CD14-positive monocyte (primary cell): Measurements from ENCODE around the gene NCOA7. TPM values are rescaled to one million over a fixed set of nuclear protein-coding genes. Genes with fewer than 3 reads are reported as not detected.

Experiments used
- DNase-seq, 3 donors: peaks; one replicate each; pipeline ENCODE4 v3.0.0-alpha.2; 2011 to 2022
- H2AFZ ChIP-seq: 2 replicates; pipeline ENCODE4 v1.6.0; 2012; ENCODE audit warnings: mild to moderate bottlenecking, low read depth, low read length, inconsistent platforms; ENCODE audit not compliant: insufficient read depth, poor library complexity, severe bottlenecking
- H3K27ac ChIP-seq, 2 donors: 1 replicate in 1 of 2; 2 replicates in 1 of 2; pipeline ENCODE4 v1.5.1; 2012 to 2013; ENCODE audit warnings: low read length in 2 of 2, control low read depth in 1 of 2, inconsistent platforms in 1 of 2, low read depth in 1 of 2, mild to moderate bottlenecking in 1 of 2
- H3K27me3 ChIP-seq, 2 donors: one replicate each; pipeline versions ENCODE4 v1.6.0 to v1.6.1; 2011 to 2013; ENCODE audit warnings: low read length in 2 of 2; ENCODE audit not compliant: control insufficient read depth in 2 of 2, insufficient read depth in 2 of 2
- H3K36me3 ChIP-seq, 2 donors: replicated peaks in 1 of 2; 1 replicate in 1 of 2; 2 replicates in 1 of 2; pipeline versions ENCODE4 v1.5.1 to v1.6.1; 2012 to 2013; ENCODE audit warnings: low read length in 2 of 2, control low read depth in 1 of 2, inconsistent platforms in 1 of 2, mild to moderate bottlenecking in 1 of 2; ENCODE audit not compliant: insufficient read depth in 2 of 2, control insufficient read depth in 1 of 2
- H3K4me1 ChIP-seq, 2 donors: 1 replicate in 1 of 2; 2 replicates in 1 of 2; pipeline versions ENCODE4 v1.5.1 to v1.6.1; 2012 to 2013; ENCODE audit warnings: low read length in 2 of 2, control low read depth in 1 of 2, inconsistent platforms in 1 of 2, mild to moderate bottlenecking in 1 of 2, moderate library complexity in 1 of 2; ENCODE audit not compliant: insufficient read depth in 2 of 2, control insufficient read depth in 1 of 2
- H3K4me2 ChIP-seq: replicated peaks from 2 replicates; pipeline ENCODE3; 2012; ENCODE audit warnings: low read length, moderate library complexity, mild to moderate bottlenecking; ENCODE audit not compliant: poor library complexity, severe bottlenecking; ENCODE audit errors: extremely low read depth
- H3K4me3 ChIP-seq, 3 experiments: fragments of 200-600 bp in 1 of 3; sonication (generic) in 1 of 3; replicated peaks in 1 of 3; 1 replicate in 2 of 3; 2 replicates in 1 of 3; pipeline ENCODE4 v1.5.1; 2011 to 2013; ENCODE audit warnings: low read length in 3 of 3, mild to moderate bottlenecking in 3 of 3, control low read depth in 2 of 3, low read depth in 2 of 3, inconsistent platforms in 1 of 3, moderate library complexity in 1 of 3
- H3K79me2 ChIP-seq: 2 replicates; pipeline ENCODE4 v1.6.0; 2012; ENCODE audit warnings: mild to moderate bottlenecking, control low read depth, inconsistent platforms, low read length, moderate library complexity; ENCODE audit not compliant: insufficient read depth
- H3K9ac ChIP-seq: 2 replicates; pipeline ENCODE4 v1.6.0; 2017; ENCODE audit warnings: low read length, mild to moderate bottlenecking; ENCODE audit not compliant: insufficient read depth, poor library complexity, severe bottlenecking
- H3K9me3 ChIP-seq, 2 donors: replicated peaks in 1 of 2; 1 replicate in 1 of 2; 2 replicates in 1 of 2; pipeline versions ENCODE4 v1.5.1 to v1.6.1; 2012 to 2013; ENCODE audit warnings: low read length in 2 of 2, control low read depth in 1 of 2; ENCODE audit not compliant: control insufficient read depth in 1 of 2, insufficient read depth in 1 of 2
- H4K20me1 ChIP-seq: 2 replicates; pipeline ENCODE4 v1.6.0; 2012; ENCODE audit warnings: mild to moderate bottlenecking, low read length, control low read depth, moderate library complexity; ENCODE audit not compliant: insufficient read depth
- H3K27ac Mint-ChIP-seq, 7 donors: one replicate each; pipeline ENCODE4 v1.8.0; 2020; ENCODE audit warnings: mild to moderate bottlenecking in 7 of 7, mixed read lengths in 7 of 7, moderate library complexity in 6 of 7, inconsistent platforms in 2 of 7
- H3K27me3 Mint-ChIP-seq, 3 donors: one replicate each; pipeline ENCODE4 v1.8.0; 2021 to 2022; ENCODE audit warnings: low read depth in 3 of 3, mild to moderate bottlenecking in 3 of 3, mixed read lengths in 3 of 3, moderate library complexity in 3 of 3, inconsistent platforms in 1 of 3
- H3K36me3 Mint-ChIP-seq, 2 donors: one replicate each; pipeline ENCODE4 v1.8.0; 2020; ENCODE audit warnings: mixed read lengths in 2 of 2, inconsistent platforms in 1 of 2, mild to moderate bottlenecking in 1 of 2
- H3K4me1 Mint-ChIP-seq: one replicate; pipeline ENCODE4 v1.8.0; 2020; ENCODE audit warnings: mild to moderate bottlenecking, mixed read lengths
- H3K4me3 Mint-ChIP-seq, 2 donors: one replicate each; pipeline ENCODE4 v1.8.0; 2020; ENCODE audit warnings: mild to moderate bottlenecking in 2 of 2, mixed read lengths in 2 of 2, moderate library complexity in 1 of 2
- H3K9me3 Mint-ChIP-seq, 7 donors: one replicate each; pipeline ENCODE4 v1.8.0; 2020 to 2022; ENCODE audit warnings: mixed read lengths in 7 of 7, mild to moderate bottlenecking in 6 of 7, moderate library complexity in 6 of 7, inconsistent platforms in 2 of 7
- WGBS: methylation state at CpG from one replicate; pipeline ENCODE4 v1.1.5; 2013; ENCODE audit warnings: missing lambda C conversion rate; ENCODE audit not compliant: insufficient coverage; 5-methylcytosine and 5-hydroxymethylcytosine counted together
- intact Hi-C, 2 donors: fragments of 100-400 bp; cut with micrococcal nuclease; formaldehyde crosslinking; loops; one replicate each; pipeline versions ENCODE4 v1.15.0 to v1.15.1; 2023
- polyA plus RNA-seq, 3 donors: library from polyadenylated mRNA; depleted of rRNA in 1 of 3; unstranded in 2 of 3; stranded (reverse) in 1 of 3; fragments of 300-500 nt in 2 of 3; fragments of >200 nt in 1 of 3; fragmentation: Illumina TruSeq in 2 of 3; gene quantifications; 1 replicate in 2 of 3; 2 replicates in 1 of 3; pipeline ENCODE4 v1.2.3, GENCODE V29; 2012 to 2021
- TF ChIP-seq, protein P1 (sequence below): fragments of 200-600 bp; IDR thresholded peaks from one replicate; pipeline ENCODE4 v1.8.0; 2022; ENCODE audit warnings: antibody characterized with exemption, mild to moderate bottlenecking

NCOA7 gene
- polyA plus RNA-seq, 3 donors = 8.3 to 21.9 (median 11.2) TPM

DNA sequence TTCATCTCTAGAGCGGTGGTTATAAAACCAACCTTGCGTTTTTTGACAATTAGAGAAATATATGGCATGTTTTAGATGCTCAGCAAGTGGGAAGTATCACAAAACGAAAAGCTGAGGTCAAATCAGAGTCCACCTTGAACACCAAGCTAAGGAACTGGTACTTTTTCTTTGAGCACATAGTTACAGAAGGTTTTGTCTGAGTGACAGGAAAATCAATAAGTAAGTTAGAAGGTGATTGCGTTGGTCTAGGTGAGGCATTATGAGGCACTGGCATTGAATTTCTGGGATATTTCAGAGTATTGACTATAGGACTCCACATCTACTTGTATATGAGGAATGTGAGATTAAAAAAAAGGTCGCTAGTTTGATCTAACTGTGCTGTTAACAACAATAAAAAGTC lies 165.2 kb downstream of the NCOA7 start:
- Histone ChIP-seq H4K20me1 (peaks cover 22% of the 10 kb centered on the region), H3K27ac (peak overlapping the region in 1 of 2 donors; percentile 95), H3K9me3 (no peaks in the 10 kb centered on the region), H3K4me2 (peak overlapping the region; percentile 96), H3K4me1 (peaks cover 26 to 27% of the 10 kb centered on the region in 2 donors), H3K36me3 (peaks cover 0 to 13% of the 10 kb centered on the region in 2 donors), H2AFZ (peak overlapping the region; percentile 73), H3K79me2 (peaks cover 43% of the 10 kb centered on the region), H3K4me3 (peak overlapping the region in 1 of 3 experiments; percentile 96), H3K9ac (no peak overlapping the region), H3K27me3 (no peaks in the 10 kb centered on the region)
- 47% methylated on average over 3 of the region's 5 CpGs for WGBS
- Mint-ChIP-seq H3K4me1 (peaks cover 9% of the 10 kb centered on the region), H3K27ac (peak overlapping the region in 3 of 7 donors; percentile 44 to 81 (median 66)), H3K27me3 (peaks cover 0 to 2% (median 0%) of the 10 kb centered on the region in 3 donors), H3K9me3 (peaks cover 0 to 3% (median 0%) of the 10 kb centered on the region in 7 donors), H3K36me3 (peaks cover 3 to 5% of the 10 kb centered on the region in 2 donors), H3K4me3 (peak overlapping the region in 1 of 2 donors; percentile 12)
- no peak for DNase-seq
- TF ChIP-seq, protein P1, sequence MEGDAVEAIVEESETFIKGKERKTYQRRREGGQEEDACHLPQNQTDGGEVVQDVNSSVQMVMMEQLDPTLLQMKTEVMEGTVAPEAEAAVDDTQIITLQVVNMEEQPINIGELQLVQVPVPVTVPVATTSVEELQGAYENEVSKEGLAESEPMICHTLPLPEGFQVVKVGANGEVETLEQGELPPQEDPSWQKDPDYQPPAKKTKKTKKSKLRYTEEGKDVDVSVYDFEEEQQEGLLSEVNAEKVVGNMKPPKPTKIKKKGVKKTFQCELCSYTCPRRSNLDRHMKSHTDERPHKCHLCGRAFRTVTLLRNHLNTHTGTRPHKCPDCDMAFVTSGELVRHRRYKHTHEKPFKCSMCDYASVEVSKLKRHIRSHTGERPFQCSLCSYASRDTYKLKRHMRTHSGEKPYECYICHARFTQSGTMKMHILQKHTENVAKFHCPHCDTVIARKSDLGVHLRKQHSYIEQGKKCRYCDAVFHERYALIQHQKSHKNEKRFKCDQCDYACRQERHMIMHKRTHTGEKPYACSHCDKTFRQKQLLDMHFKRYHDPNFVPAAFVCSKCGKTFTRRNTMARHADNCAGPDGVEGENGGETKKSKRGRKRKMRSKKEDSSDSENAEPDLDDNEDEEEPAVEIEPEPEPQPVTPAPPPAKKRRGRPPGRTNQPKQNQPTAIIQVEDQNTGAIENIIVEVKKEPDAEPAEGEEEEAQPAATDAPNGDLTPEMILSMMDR = no peak
- intact Hi-C loops = loop anchor here (2.0 to 10.0 kb wide), 4 partner anchors 39 to 175 kb away; no protein-coding TSS in a partner anchor

DNA sequence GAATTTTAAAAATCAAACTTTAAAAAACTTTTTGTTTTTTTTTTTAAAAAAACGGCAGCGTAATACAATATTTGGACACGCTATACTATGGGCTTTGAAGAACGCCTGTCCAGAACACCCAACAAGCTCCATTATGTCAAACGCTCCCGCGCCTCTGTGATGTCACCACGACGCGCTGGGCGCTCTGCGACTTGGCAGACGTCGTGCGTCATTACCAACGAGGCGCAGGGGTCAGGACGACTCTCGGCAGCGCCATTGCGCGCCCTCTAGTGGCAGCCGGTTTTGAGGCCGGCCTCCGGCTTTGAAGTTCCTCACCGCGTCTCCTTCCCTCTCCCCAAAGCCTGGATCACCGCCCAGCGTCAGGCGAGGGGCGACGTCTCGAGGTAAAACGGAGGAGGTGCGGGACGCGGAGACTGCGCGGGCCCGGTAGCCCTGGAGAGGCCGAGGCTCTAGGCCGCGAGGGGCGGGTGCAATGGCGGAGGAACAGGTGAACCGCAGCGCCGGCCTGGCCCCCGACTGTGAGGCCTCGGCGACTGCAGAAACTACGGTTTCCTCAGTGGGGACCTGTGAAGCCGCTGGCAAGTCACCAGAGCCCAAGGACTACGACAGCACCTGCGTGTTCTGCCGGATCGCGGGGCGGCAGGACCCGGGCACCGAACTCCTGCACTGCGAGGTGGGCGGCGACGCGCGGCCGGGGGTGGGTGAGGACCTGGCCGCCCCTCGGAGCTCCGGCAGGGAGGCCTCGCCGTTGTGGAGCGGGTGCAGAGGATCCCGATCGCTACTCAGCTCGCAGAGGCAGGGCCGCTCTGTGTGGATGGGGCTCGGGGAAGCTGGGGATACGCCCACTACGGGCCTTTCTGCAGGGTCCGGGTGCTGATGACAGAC lies 166.0 kb downstream of the NCOA7 start, which contains the start of gene HINT3:
TSS of gene HINT3 (plus strand) at position 265 of the 885 bp plus-strand sequence. CDS start at position 473, 208 bp downstream.
- DNase-seq = peak; percentile 98 to 99 (median 98)
- Histone ChIP-seq H3K27me3 (no peaks in the 10 kb centered on the region), H4K20me1 (peaks cover 30% of the 10 kb centered on the region), H3K4me2 (peak within 1 kb of the TSS; percentile 96), H3K9me3 (no peaks in the 10 kb centered on the region), H3K79me2 (peaks cover 51% of the 10 kb centered on the region), H3K4me3 (peak within 1 kb of the TSS; percentile 86 to 96 (median 88)), H3K27ac (peak within 1 kb of the TSS; percentile 90 to 95), H3K9ac (peak within 1 kb of the TSS; percentile 98), H2AFZ (peak within 1 kb of the TSS; percentile 97), H3K36me3 (peaks cover 0 to 21% of the 10 kb centered on the region in 2 donors), H3K4me1 (peaks cover 26 to 27% of the 10 kb centered on the region in 2 donors)
- Mint-ChIP-seq H3K36me3 (peaks cover 6 to 12% of the 10 kb centered on the region in 2 donors), H3K4me1 (peaks cover 10% of the 10 kb centered on the region), H3K27ac (peak within 1 kb of the TSS in 3 of 7 donors; percentile 44 to 81 (median 66)), H3K27me3 (peaks cover 0 to 2% (median 0%) of the 10 kb centered on the region in 3 donors), H3K4me3 (peak within 1 kb of the TSS in 1 of 2 donors; percentile 12), H3K9me3 (peaks cover 0 to 3% (median 0%) of the 10 kb centered on the region in 7 donors)
- intact Hi-C loops = loop anchor here (2.0 to 10.0 kb wide), 4 partner anchors 39 to 176 kb away; no protein-coding TSS in a partner anchor
- WGBS = under 1% methylated on average over 79 of the region's 82 CpGs
- TF ChIP-seq, protein P1 = peak; percentile 98
